A204.1 (cell line): ENCODE data around the gene ROBO1.

Experiments
- FAIRE-seq: peaks from 2 replicates; lab custom pipeline; 2012; peaks lifted over from hg19 to GRCh38; lab: Jason Lieb, UNC

The ROBO1 gene

DNA sequence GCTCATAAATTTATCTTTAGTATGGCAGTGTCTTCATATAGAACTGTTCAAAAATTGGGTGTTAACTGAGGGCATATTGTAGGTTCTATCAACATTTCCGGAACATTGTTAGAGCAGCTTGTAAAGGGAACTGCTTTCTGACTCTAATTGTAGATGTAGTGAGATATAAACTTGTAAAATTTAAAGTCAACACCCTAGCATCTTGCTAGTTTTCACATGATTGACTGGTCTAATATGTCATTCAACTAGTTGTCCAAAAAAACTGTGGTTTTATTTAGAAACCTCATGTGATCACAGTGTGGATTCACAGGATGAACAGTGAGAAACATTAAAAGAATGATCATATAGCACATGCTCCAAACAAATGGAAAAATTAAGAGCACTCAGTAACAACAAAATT lies 607.4 kb downstream of the ROBO1 start:
- FAIRE-seq, result no peak

DNA sequence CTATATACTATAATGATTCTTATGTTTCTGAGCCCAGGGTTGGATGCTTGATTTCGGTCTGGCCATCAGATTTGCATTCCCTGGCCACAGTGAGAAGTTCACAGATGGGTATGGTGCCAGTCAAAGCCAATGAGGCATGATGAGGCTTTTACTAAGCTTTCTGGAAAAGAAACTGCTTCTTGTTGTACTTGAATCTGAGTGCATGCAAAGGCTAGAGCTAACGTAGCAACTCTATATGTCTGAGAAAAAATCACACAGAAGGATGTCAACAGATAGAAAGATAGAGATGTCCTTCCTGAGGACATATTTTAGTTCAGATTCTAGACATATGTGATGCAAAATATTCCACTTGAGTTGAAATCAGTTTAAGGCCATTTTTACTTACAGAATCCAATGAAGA lies 608.1 kb downstream of the ROBO1 start:
- no peak for FAIRE-seq

DNA sequence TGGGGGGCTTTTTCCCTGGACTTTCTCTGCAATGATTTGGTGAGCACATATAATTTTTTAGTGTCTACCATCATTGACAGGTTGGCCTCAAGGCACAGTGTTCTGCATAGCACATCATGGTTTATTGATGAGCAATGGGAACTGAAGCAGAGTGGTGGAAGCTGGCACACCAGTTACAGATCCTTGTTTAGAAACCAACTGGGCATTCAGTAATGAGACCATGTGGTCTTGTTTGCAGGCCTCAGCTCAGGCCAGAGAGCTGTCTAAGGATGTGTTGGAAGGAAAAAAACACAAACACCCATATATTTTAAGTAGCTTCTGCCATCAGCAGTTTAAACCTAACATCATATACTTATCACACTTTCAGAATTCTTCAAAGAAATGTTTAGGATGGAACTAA lies 610.6 kb downstream of the ROBO1 start:
- FAIRE-seq, result no peak

DNA sequence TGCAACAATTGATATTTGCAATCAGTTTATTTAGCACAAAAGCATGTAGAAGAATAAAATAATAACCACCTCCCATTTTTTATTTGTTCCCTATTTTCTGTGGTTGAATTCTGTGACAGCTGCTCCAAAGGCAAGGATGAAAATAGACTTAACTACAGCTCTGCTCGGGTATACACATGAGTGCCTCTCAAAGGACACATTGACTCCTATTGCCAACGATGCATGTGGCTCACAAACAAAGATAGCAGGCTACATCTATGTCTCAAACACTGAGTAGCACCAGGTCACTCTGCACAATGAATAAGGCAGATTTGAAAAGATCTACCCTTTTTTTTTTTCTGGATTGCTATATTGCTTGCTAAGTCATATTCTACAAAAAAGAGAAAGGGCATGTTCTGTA lies 612.9 kb downstream of the ROBO1 start:
- no peak for FAIRE-seq

- FAIRE-seq, result no peak
These were observed 619.0 kb downstream of the ROBO1 start for GRCh38 chr3:79148786-79149185.

DNA sequence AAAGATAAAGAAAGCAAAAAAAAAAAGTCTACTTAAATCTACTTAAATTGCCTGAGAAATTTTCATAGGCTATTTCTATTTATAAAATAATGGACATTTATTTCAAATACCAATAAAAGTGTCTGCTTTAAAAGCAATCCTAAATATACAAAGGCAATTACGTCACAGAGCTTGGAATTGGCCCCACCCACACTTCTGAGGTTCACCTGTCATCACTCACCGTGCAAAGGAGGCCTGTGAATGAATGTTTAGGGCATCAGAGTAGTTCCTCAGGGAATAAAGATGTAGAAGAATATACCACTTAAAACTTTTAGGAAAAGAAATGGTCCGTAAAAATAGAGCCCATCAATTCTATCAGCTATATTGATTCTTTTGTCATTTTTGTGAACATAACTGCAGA lies 621.8 kb downstream of the ROBO1 start:
- no peak for FAIRE-seq

- FAIRE-seq, result no peak
These were observed 627.1 kb downstream of the ROBO1 start for GRCh38 chr3:79140708-79141107.

- no peak for FAIRE-seq
These were observed 628.3 kb downstream of the ROBO1 start for GRCh38 chr3:79139395-79140068.

DNA sequence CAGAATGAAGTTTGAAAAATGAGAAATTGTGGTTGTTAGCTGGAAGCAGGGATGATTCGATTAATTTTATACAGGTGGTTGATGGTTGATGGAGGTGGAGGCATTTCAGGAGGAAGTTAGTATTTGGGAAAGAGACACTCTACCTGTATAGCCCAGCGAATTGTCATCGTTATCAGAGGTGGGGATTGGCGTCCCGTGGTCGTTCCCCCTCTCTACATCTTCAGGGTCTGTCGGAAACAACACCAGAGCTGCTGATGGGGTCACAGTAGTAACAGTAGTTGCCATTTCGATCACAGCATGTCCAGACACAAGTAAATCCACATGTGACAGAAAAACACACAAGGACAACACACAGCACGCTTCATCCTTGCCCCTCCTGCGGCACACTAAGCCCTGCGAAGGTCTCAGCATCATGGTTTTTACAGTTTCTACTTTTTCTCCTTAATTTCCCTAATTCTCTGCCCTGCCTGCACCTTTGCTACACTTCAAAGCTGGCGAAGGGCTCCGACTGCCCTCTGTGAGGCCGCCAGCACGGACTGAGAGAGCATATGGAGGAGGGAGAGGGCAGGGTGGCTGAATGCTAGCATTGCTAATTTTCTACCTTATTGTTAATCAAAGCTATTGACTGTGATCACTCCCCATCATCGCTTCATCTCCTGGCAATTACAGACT lies 642.3 kb downstream of the ROBO1 start:
- no peak for FAIRE-seq

- FAIRE-seq, result no peak
These were observed 652.3 kb downstream of the ROBO1 start for GRCh38 chr3:79115458-79115857.

- no peak for FAIRE-seq
These were observed 653.9 kb downstream of the ROBO1 start for GRCh38 chr3:79113876-79114275.

- no peak for FAIRE-seq
These were observed 656.3 kb downstream of the ROBO1 start for GRCh38 chr3:79111375-79112052.

- no peak for FAIRE-seq
These were observed 658.0 kb downstream of the ROBO1 start for GRCh38 chr3:79109754-79110153.

DNA sequence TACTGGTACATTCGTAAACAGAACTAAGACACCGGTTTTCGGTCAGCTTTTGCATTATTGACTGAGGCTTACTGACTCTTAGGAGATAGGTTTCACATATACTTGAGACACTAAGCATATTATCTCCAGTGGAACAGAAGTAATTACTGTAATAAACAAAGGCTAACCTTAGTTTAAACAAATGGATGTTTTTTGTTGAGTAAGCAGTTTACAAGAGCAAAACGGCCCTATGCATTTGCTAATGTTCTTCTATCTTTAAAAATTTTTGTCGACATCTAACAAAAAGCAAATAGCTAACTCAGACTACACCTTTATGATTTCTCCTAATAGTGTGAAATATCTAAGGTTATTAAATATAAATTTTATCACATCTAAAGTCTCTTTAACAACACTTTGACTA lies 664.5 kb downstream of the ROBO1 start:
- peak; percentile 27 for FAIRE-seq

DNA sequence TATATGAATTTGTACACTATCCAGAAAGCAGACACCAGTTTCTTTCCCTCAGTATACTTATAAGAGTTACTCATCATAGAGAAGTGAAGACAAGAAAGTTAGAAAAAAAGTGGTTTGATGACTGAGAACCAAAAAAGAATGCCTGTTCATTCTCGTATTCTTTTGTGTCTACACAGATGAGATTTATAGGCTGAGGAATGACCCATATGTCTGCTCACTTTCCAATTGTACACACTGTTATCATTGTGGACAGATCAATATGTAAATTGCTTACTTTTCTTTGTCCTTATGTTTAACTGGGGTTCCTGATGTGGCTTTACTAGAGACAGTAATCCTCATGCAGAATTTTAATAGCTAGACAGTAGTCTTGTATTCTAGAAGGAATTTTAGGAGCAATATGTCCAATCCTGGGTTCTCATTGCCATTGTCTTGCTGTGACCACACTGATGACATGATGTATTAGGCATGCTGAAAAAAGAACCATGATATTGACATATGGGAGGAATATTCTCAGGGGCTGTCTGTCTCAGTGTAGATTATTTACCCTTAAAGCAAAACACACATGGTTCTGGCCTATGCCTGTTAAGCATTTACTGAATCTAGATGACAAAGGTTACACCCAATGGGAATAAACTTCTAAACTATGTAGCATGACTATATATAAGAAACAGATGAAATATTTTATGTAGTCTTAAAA lies 669.7 kb downstream of the ROBO1 start:
- no peak for FAIRE-seq

DNA sequence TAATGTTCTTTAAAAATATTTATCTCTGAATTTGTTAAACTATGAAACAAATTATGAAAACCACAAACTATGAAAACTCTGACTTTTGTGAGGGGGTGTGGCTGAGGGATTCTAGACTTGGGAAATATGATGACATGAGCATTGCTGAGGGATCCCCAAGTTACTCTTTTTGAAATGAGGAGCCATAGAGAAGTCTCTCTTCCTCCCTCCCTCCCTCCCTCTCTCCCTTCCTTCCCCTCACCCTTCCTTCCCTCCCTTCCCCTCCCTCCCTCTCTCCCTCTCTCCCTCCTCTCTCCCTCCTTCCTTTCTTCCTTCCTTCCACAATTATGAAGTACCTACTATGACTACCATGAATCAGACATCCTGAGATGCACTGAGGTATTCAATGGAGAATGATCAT lies 673.1 kb downstream of the ROBO1 start:
- no peak for FAIRE-seq

GRCh38 chr3:79086514-79086913 lies 681.3 kb downstream of the ROBO1 start:
- FAIRE-seq, result peak; percentile 90

GRCh38 chr3:79085171-79085570 lies 682.6 kb downstream of the ROBO1 start:
- no peak for FAIRE-seq

- no peak for FAIRE-seq
These were observed 686.5 kb downstream of the ROBO1 start for GRCh38 chr3:79081335-79081734.

DNA sequence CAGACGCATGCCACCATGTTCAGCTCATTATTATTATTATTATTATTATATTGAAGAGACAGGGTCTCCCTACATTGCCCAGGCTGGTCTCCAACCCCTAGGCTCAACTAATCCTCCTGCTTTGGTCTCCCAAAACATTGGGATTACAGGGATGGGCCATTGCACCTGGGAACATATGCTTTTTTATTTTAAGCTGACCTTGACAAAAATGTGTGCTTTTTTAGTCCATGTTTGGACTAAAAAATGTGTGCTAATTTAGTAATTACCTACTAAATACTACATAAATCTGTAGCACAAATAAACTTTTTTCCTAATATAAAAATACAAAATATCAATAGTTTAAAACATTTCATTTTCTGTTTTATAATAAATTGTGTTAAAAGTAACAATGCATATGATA lies 693.2 kb downstream of the ROBO1 start:
- no peak for FAIRE-seq

DNA sequence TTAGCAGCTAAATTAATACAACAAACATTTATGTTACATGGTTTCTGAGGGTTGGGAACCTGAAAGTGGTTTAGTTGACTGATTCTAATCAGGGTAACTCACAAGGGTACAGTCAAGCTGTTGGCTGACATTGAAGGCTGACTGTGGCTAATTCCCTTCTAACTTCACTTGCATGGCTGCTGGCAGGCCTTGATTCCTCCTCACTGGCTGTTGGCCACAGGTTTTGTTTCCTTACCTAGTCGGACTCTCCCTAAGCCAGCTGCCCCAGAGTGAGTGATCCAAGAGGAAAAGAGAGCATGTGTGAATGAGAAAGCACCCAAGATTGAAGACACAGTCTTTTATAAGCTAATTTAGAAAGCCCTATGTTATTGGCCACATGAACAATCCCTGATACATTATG lies 700.1 kb downstream of the ROBO1 start:
- no peak for FAIRE-seq

- FAIRE-seq, result no peak
These were observed 701.3 kb downstream of the ROBO1 start for GRCh38 chr3:79066481-79066880.

- no peak for FAIRE-seq
These were observed 704.2 kb downstream of the ROBO1 start for GRCh38 chr3:79063624-79064023.
